SKM-1 treated with dmso at 0.1 percent for 144 hours (cell line): ENCODE results near the gene DGCR2.
A peak's percentile ranks its signal among the peaks of the same experiment; 100 is the strongest.
"Not testable (repeated sequence)": the region's sequence is repeated elsewhere in the genome, so short reads cannot be mapped to it uniquely, and the experiment has no call there.

Source experiments
- DNase-seq: peaks from one replicate; lab custom pipeline; 2025; ENCODE audit not compliant: unreplicated experiment; lab: John Stamatoyannopoulos, UW

Gene DGCR2

DNA sequence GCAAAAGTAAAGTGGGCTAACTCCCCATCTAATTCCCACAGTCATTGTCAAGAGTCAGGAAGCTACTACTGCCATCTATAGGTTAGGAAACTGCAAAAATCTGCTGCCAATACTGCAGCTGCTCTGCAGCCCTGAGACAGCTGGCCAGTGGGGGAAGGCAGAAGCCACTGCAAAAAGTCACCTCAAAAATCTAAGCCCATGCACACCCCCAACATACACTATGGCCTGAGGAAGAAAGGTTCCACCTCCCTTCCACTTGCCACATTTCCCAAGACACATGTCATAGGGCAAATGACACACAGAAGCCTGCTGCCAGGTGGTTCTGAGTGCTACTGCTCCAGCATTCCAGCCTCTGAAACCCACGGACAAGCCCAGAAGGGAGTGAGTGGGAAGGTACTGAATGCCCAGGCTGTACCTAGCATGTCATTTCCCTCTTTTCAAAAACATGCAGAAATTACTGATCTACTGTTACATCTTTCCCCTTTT is 36.9 kb downstream of the DGCR2 start:
- DNase-seq, result peak; percentile 35

DNA sequence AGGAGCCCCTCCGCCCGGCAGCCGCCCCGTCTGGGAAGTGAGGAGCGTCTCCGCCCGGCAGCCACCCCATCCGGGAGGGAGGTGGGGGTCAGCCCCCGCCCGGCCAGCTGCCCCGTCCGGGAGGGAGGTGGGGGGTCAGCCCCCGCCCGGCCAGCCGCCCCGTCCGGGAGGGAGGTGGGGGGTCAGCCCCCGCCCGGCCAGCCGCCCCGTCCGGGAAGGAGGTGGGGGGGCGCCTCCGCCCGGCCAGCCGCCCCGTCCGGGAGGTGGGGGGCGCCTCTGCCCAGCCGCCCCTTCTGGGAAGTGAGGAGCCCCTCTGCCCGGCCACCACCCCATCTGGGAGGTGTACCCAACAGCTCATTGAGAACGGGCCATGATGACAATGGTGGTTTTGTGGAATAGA is 37.6 kb downstream of the DGCR2 start:
- DNase-seq, result not testable (repeated sequence)

DNA sequence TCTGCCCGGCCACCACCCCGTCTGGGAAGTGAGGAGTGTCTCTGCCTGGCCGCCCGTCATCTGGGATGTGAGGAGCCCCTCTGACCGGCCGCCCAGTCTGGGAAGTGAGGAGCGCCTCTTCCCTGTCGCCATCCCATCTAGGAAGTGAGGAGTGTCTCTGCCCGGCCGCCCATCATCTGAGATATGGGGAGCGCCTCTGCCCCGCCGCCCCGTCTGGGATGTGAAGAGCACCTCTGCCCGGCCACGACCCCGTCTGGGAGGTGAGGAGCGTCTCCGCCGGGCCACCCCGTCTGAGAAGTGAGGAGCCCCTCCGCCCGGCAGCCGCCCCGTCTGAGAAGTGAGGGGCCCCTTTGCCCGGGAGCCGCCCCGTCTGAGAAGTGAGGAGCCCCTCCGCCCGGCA is 38.1 kb downstream of the DGCR2 start:
- not testable (repeated sequence) for DNase-seq

DNA sequence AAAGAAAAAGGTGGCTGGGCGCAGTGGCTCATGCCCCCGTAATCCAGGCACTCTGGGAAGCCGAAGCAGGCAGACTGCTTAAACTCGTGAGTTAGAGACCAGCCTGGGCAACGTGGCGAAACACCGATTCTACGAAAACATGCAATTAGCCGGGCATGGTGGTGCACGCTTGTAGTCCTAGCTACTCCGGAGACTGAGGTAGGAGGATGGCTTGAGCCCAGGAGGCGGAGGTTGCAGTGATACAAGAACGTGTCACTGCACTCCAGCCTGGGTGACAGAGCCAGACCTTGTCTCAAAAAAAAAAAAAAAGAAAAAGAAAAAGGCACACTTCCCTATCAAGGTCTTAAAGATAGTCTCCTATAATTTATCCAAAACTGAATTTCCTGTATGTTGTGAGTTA is 39.4 kb downstream of the DGCR2 start:
- no peak for DNase-seq

DNA sequence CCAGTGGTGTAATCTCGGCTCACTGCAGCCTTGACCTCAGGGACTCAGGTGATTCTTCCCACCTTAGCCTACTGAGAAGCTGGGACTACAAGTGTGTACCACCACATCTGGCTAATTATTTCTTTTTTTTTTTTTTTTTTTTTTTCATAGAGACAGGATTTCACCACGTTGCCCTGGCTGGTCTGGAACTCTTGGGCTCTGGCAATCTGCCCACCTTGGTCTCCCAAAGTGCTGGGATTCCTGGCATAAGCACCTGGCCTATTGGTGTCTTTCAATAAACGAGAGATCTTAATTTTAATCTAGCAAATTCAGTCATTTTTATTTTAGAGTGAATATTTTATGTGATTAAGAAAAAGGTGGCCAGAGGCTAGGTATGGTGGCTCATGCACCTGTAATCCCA is 40.1 kb downstream of the DGCR2 start:
- DNase-seq, result no peak

DNA sequence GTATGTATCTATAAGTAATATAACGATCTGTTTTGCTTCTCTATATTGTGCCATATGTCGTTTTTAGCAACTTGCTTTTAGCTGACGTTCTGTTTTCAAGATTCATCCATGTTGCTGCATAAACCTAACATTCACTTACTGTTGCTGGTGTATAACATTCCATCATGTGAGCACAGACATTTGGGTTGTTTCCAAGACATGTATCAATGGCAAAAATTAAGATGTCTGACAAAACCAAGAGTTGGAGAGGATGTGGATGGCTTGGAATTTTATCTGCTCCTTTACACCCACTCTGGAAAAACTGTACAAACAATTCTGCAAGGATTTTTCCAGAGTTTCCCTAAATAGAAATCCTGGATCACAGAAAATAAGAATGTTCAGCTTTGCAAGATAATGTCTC is 40.9 kb downstream of the DGCR2 start:
- DNase-seq, result no peak

DNA sequence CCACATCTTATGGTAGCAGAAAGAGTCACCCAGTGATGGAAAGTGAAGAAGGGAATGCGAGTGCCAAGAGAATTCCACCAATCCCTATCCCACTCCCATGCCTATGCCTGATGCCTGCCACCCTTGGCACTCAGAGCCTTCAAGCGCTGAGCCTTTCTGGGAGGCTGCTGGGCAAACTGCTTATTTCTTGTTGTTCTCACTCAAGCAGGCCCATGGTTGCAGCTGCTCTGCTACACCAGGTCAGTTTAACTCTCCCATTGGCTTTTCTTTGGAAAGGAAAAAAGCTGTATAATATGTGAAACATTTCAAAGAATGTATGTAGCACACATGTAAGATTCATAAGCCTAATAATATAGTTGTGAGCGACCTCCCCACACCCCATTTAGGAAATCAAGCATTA is 41.4 kb downstream of the DGCR2 start:
- no peak for DNase-seq

DNA sequence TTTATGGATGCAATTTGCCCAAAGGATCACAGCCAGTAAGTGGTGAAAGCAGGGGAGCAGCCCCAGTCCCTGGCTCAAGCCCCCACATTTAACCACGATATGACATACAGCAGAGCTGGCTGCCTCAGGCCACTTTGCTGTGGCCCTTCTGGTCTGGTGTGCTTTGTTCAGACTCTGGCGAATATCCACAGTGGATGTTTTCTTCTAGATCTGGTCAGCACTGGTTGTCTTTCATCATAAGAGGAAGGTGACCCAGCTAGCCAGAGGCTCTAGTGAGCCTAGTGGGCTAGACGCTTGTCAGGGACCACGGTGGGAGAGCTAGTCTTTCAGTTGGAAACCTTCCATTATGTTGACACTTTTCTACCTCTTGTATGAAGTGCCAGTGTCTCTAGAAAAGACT is 42.5 kb downstream of the DGCR2 start:
- no peak for DNase-seq

DNA sequence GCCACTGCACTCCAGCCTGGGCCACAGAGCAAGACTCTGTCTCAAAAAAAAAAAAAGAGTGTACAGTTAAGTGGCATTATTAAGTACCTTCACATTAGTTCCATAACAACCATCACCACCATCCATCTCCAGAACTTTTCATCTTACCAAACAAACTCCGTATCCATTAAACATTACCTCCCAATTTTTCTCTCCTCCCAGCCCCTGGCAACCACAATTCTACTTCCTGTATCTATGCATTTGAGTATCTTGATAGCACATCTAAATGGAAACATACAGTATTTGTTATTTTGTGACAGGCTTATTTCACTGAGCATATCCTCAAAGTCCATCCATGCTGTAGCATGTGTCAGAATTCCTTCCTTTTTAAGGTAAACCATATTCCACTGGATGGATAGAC is 46.8 kb downstream of the DGCR2 start:
- no peak for DNase-seq

DNA sequence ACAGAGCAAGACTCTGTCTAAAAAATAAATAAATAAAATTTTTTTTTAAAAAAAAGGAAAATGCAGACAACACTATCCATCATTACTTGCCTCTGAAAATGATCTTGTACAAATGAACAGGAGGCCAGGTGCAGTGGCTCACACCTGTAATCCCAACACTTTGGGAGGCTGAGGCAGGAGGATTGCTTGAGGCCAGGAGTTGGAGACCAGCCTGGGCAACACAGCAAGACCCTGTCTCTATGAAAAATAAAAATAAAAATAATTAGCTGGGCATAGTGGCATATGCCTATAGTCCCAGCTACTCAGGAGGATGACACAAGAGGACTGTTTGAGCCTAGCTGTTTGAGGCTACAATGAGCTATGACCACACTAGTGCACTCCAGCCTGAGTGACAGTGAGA is 49.4 kb downstream of the DGCR2 start:
- DNase-seq, result not testable (repeated sequence)

DNA sequence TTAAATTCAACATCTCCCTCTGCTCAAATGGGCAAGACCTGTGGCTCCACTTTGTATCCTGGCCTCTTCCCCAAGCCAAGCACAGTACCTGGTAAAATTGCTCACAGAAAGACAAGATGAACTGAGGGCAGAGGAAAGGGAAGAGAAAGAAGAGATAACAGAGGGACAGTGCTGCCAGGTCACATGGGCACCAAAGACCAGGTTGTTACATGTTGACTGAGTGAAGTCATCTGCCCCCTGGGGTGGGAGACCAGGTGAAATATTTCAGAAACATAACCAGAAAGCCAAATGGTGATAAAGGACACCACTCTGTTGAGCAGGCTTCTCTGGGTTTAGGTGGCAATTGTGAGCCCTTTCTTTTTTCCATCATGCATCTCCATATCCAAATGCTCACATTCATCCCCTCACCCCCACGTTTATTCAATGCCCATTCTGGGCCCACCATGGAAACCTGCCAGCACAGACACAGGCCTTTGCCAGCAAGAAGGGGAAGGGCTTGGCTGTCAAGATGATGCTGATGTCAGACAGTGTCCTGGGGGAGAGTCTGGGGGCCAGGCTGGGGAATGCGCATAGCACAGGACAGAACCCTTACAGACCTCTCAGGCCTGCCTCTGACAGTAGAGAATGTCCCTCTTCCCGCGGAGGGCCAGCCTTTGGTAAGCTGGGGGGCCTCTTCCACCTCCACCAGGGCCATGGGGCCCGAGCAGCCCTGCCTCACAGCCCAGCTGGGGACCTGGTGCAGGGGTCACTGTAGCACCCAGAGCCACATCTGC is 51.6 kb downstream of the DGCR2 start:
- DNase-seq, result no peak

DNA sequence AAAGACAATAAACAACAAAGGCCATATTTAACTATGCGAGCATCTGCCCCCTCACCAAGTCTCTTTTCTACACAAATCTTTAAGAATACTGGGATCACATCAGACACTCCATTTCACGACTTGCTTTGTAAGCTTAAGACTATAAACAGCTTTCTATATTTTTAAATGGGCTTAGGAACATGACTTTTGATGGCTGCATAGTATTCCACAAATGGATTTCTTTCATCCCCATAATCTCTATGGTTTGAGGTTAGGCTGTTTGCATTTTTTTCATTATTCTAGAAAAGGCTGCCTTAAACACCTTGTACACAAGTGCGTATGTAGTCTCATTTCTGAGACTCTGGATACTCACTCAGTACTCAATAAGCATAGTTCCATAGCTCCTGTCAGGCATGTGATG is 52.8 kb downstream of the DGCR2 start:
- DNase-seq, result no peak

DNA sequence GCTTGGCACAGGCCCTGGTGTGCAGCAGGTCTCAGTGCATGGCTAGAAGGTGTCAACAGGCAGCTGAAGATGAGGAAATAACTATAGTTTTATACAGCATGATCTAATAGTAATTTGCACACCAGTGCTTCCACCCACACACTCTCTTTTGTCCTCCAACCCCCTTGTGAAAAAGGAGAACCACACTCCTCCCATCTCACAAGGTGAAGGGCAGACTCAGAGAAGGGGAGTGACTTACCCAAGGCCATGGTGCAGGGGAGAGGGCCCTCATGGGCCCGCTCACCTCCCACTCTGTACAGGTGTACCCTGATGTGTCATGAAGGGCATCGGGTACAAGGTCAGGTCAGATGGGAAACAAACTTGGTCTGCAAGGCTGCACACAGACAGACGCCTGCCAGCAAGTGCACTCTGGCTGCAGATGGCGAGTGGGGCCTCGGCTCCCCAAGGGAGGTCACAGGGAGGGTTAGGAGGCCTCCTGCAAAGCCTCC is 53.4 kb downstream of the DGCR2 start:
- DNase-seq, result no peak

DNA sequence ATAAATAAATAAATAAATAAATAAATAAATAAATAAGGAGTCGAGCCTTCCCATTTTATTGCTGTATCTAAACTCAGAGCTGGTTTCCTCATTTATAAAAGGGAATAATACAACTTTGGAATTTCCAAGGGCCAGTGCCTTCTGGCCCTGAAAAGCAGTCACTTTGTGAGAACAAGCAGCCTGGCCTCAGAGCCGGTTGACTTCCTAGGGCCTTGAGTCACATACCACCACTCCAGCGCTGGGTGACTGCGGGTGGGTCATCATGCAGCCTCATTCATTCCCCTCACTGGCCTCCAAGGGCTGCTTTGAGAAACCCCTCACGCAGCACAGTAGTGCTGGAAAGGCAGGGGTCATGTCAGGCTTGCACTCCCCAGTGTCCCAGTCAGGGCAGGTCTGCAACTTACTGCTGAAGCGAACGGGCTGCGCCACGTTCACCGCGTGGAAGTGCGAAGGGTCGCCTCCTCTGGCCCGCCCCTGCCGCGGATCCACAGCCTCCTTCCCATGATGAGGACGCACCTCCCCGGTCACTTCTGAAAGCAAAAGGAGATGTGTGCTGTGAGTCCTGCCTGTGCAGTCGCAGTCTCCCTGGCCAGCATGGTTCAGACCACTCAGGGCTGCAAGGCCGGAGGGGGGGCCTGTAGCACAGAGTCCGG is 54.4 kb downstream of the DGCR2 start:
- no peak for DNase-seq

DNA sequence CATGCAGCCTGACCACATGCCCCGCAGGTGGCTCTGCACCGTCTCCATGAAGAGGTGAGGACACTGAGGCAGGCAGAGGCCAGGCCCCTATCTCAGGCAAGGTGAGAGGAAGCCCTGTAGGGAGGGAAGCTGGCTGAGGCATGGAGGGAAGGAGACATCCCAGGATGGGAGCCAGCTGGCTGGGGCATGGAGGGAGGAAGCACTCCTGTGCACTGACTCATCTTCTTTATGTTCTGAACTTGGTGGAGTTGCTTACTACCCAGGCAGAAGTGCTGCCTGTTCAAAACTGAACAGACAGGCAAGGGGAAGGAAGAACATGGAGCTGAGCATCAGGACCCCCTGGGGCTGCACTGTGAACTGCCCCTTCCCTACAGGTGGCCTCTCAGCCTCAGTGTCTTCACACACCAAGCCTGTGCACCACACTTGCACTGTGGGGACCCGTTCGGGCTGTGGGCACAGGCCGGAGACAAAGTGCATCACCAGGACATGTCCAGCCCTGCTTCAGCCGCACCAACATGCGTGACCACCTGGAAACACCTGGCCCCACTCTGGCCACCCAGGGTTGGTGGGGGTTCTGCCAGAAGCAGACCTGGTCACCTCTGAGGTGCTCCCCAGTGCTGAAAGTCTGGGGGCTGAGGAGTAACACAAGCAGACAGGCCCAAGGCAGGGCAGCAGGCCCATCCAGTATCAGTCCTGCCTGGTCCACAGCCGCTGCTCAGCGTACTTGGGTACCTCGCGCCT is 55.5 kb downstream of the DGCR2 start:
- no peak for DNase-seq

DNA sequence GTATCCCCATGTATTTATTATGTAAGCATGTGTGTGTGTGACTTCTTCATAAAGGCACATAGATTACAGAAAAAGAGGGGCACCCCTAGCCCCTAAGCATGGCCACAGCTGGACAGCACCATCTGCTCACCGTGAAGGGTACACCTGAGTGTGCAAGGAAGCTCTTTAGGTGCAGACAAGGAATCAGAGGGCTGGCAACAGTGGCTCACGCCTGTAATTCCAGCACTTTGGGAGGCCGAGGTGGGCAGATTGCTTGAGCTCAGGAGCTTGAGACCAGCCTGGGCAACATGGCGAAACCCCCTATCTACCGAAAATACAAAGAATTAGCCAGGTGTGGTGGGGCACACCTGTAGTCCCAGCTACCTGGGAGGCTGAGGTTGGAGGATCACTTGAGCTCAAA is 56.3 kb downstream of the DGCR2 start:
- no peak for DNase-seq

DNA sequence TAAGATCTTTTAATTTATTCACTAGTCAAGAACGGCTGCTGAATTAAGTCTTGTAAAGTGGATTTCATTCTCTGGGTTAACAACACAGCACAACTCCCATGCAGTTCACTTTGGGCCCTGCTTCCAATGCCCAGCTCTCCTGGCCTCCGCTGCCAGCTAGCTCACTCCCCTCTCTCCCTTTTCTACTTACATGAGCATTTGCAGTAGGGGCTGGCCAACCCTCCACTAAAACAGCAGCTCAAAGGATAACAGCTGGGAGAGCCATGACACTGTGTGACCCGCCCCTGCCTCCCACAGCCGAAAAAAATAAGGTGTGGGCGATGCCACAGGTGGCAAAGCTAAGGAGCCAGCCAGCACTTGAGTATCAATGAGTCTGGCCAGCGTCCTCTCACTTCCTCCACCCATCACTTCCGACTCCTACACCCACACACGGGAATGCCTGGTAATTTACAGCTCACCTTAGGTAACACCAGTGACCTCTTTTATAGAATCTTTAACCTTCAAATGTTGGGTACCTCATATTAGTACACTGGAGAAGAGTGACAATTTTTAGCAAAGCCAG is 56.8 kb downstream of the DGCR2 start:
- no peak for DNase-seq

DNA sequence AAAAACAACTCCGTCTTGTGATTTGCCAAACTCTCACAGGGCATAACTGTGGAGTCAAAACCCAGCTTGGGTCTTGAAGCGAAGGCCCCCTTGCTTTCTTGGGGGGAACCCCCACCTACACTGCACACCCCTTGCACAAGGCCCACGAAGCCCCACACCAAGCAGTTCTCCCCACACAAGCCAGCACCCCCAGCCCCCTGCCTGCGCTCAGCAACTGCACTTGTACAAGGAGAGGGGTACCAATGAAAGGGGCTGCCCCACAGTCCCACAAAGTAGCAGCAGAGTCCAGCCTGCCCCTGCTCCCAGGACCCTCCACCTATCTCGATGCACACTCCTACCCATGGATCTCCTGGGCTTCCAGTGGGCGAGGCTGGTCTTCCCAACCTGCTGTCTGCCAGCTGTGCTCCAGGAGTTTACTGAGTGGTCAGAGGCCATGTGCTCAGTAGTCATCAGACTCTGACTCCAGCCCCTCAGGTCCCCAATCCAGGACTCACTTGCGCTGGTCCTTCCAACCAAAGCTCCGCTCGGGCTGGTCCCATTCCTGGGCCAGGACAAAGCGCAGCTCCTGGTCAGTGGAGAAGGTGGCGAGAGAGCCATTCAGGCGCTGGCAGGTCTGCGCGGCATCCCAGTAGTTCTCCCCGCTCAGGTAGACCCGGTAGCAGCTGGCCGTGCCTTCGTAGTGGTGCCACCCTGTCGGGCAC is 57.7 kb downstream of the DGCR2 start:
- no peak for DNase-seq

DNA sequence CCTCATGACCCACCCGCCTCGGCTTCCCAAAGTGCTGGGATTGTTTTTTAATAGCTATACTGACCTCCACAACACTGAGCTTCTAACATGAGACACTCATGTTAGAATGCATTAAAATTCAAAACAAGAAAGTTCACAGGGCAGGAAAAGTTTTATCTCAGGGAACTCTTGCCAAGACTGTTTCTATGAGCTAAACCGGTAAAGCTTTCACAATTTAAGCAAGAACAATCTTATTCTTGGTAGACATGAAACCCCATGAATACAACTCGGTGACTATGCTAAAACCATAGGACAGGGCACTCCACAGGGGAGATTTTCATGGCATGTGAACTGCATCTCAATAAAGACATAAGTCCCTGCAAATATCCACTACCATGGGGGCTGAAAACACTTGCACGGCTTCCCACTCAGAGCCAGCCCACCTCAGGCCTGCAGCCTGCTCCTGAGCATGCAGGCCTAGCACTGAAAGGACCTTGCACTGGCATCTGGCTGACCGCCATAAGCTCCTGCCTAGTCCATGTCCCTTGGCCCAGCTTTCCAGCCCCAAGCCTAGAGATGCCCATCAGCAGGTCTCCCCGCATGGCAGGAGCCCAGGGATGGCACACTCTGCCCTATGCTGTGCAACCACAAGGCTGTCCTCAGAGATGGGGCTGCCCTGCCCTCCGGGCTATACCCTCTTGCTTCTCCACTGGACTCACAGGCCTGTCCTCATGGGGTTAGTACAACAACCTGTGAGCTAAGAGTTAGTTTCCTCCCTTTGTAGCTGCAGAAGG is 58.4 kb downstream of the DGCR2 start:
- no peak for DNase-seq

DNA sequence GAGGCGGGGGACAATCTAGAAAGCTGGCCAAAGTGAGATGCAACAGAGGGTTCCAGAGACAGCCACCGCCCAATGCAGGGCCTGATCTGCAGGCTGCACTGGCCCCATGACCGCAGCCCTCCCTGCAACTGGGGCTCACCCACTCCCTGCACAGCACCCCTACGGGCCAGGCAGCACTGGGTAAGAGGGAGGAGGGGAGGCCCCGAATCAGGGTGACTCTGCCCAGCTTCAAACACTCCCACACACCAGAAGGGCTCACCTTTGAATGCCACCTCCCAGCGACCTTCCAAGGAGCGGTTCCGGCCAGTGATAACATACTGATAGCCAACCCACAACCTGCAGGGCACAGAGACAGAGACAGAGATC is 59.3 kb downstream of the DGCR2 start:
- no peak for DNase-seq
